Mucosa of stomach (tissue), 1 donor: ENCODE results near the gene MOB3B.

Source experiments
- H3K27me3 ChIP-seq: one replicate; pipeline ENCODE4 v1.7.0; 2013; ENCODE audit warnings: mild to moderate bottlenecking, low read length; ENCODE audit not compliant: control insufficient read depth, insufficient read depth
- H3K36me3 ChIP-seq: one replicate; pipeline ENCODE4 v1.7.0; 2013; ENCODE audit warnings: low read length; ENCODE audit not compliant: control insufficient read depth, insufficient read depth
- H3K4me1 ChIP-seq: one replicate; pipeline ENCODE4 v1.7.0; 2013; ENCODE audit warnings: mild to moderate bottlenecking, low read length; ENCODE audit not compliant: control insufficient read depth, insufficient read depth
- H3K4me3 ChIP-seq: one replicate; pipeline ENCODE4 v1.7.0; 2013; ENCODE audit warnings: low read length
- H3K9ac ChIP-seq: one replicate; pipeline ENCODE4 v1.7.0; 2013; ENCODE audit warnings: mild to moderate bottlenecking, low read length, moderate library complexity
- H3K9me3 ChIP-seq: one replicate; pipeline ENCODE4 v1.7.0; 2013; ENCODE audit warnings: mild to moderate bottlenecking, low read length, moderate library complexity; ENCODE audit not compliant: control insufficient read depth
- donor health status: Pancreatic carcinoma.

Gene MOB3B

GRCh38 chr9:27385606-27386322, 143.8 kb downstream of the MOB3B start:
- Histone ChIP-seq H3K27me3 (no peaks in the 10 kb centered on the region), H3K4me3 (no peak overlapping the region), H3K36me3 (no peaks in the 10 kb centered on the region), H3K9me3 (no peaks in the 10 kb centered on the region), H3K4me1 (peaks cover 58% of the 10 kb centered on the region), H3K9ac (no peak overlapping the region)

GRCh38 chr9:27384262-27385014, 145.2 kb downstream of the MOB3B start:
- H3K27me3 ChIP-seq, result no peaks in the 10 kb centered on the region
- H3K4me1 ChIP-seq, result peaks cover 64% of the 10 kb centered on the region
- no peak overlapping the region for H3K4me3 ChIP-seq
- no peaks in the 10 kb centered on the region for H3K9me3 ChIP-seq
- no peaks in the 10 kb centered on the region for H3K36me3 ChIP-seq
- H3K9ac ChIP-seq, result no peak overlapping the region

GRCh38 chr9:27383524-27383923, 146.1 kb downstream of the MOB3B start:
- Histone ChIP-seq H3K27me3 (no peaks in the 10 kb centered on the region), H3K4me1 (peaks cover 73% of the 10 kb centered on the region), H3K9ac (no peak overlapping the region), H3K9me3 (no peaks in the 10 kb centered on the region), H3K36me3 (no peaks in the 10 kb centered on the region), H3K4me3 (no peak overlapping the region)

- Histone ChIP-seq H3K36me3 (no peaks in the 10 kb centered on the region), H3K9ac (no peak overlapping the region), H3K4me1 (peaks cover 78% of the 10 kb centered on the region), H3K9me3 (no peaks in the 10 kb centered on the region), H3K27me3 (no peaks in the 10 kb centered on the region), H3K4me3 (no peak overlapping the region)
Measured at GRCh38 chr9:27382975-27383374, 146.6 kb downstream of the MOB3B start.

DNA sequence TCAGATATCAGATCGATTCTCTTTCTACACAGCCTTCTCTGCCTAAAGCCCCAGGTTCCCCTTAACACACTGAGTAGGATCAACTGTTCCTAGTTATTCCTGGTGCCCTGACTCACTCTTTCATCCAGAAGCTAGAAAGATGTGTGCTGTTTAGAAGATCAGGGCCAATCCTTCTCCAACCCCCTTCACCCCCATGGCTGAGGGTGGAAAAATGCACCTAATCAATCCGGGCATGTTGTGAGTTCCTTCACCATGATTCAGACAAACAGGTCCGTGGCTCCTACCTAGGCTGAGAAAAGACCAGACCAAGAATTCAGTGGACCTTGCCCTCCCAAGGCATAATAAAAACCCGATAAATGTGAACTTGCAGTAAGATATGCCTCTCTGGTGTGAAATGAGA, 147.3 kb downstream of the MOB3B start:
- Histone ChIP-seq H3K4me3 (no peak overlapping the region), H3K4me1 (peaks cover 84% of the 10 kb centered on the region), H3K9me3 (no peaks in the 10 kb centered on the region), H3K9ac (no peak overlapping the region), H3K36me3 (no peaks in the 10 kb centered on the region), H3K27me3 (no peaks in the 10 kb centered on the region)

GRCh38 chr9:27379311-27380251, 150.0 kb downstream of the MOB3B start:
- Histone ChIP-seq H3K36me3 (no peaks in the 10 kb centered on the region), H3K4me3 (no peak overlapping the region), H3K9me3 (no peaks in the 10 kb centered on the region), H3K27me3 (no peaks in the 10 kb centered on the region), H3K4me1 (peaks cover 67% of the 10 kb centered on the region), H3K9ac (no peak overlapping the region)

- H3K9ac ChIP-seq, result no peak overlapping the region
- H3K4me1 ChIP-seq, result peaks cover 55% of the 10 kb centered on the region
- H3K4me3 ChIP-seq, result no peak overlapping the region
- no peaks in the 10 kb centered on the region for H3K9me3 ChIP-seq
- H3K27me3 ChIP-seq, result no peaks in the 10 kb centered on the region
- H3K36me3 ChIP-seq, result no peaks in the 10 kb centered on the region
Measured at GRCh38 chr9:27377811-27378456, 151.7 kb downstream of the MOB3B start.

DNA sequence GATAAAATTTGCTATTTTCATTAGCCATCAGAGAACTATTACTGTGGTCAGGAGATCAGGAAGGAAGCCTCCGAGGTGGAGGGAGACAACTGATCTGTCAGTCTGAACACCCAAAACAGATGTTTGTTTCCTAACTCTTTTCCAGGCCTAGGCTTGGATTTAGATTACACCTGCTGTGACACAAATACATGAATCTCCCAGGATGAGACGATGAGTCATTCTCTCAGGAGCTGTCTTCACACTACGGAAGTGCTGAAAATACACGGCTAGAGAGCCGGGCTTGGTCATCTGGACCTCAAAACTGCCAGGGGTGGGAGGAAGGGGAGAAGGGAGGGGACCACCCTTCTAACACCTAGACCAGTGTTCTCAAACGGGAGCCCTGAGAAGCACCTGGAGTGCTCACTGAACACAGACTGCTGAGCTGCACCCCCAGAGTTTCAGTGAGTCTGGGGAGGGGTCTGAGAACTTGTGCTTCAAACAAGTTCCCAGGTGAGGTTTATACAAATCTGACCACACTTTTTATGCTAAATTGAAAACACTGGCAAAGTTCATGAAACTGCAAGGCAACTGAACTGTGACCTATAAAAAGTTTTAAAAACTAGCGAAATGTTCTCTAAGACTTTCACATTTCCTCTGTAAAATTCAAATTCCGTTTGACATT, 152.3 kb downstream of the MOB3B start:
- H3K9me3 ChIP-seq, result no peaks in the 10 kb centered on the region
- no peak overlapping the region for H3K9ac ChIP-seq
- H3K4me3 ChIP-seq, result no peak overlapping the region
- H3K36me3 ChIP-seq, result no peaks in the 10 kb centered on the region
- peaks cover 52% of the 10 kb centered on the region for H3K4me1 ChIP-seq
- H3K27me3 ChIP-seq, result no peaks in the 10 kb centered on the region

DNA sequence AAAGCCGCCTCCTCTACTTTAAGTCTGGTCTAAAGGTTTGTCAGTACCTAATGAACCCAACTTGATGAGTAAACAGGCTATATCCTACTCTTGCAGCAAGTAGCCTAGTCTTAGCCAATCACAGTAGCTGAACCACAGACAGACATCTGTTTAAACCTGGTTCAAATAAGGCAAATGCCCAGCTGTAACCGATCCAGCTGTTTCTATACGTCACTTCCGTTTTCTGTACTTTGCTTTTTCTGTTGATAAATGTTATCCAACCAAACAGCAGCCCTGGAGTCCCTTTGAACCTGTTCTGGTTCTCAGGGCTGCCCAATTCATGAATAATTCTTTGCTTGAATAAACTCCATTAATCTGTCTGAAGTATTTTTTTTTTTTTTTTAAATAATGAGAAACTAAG, 155.8 kb downstream of the MOB3B start:
- H3K9me3 ChIP-seq, result no peaks in the 10 kb centered on the region
- no peaks in the 10 kb centered on the region for H3K36me3 ChIP-seq
- no peak overlapping the region for H3K9ac ChIP-seq
- H3K27me3 ChIP-seq, result no peaks in the 10 kb centered on the region
- peaks cover 50% of the 10 kb centered on the region for H3K4me1 ChIP-seq
- H3K4me3 ChIP-seq, result no peak overlapping the region

- no peaks in the 10 kb centered on the region for H3K9me3 ChIP-seq
- H3K27me3 ChIP-seq, result no peaks in the 10 kb centered on the region
- no peak overlapping the region for H3K9ac ChIP-seq
- no peaks in the 10 kb centered on the region for H3K36me3 ChIP-seq
- peaks cover 49% of the 10 kb centered on the region for H3K4me1 ChIP-seq
- no peak overlapping the region for H3K4me3 ChIP-seq
Measured at GRCh38 chr9:27372615-27373014, 157.0 kb downstream of the MOB3B start.

- Histone ChIP-seq H3K36me3 (no peaks in the 10 kb centered on the region), H3K4me1 (peaks cover 49% of the 10 kb centered on the region), H3K9ac (no peak overlapping the region), H3K9me3 (no peaks in the 10 kb centered on the region), H3K4me3 (no peak overlapping the region), H3K27me3 (no peaks in the 10 kb centered on the region)
Measured at GRCh38 chr9:27371382-27371781, 158.2 kb downstream of the MOB3B start.
